HFFc6 (cell line): ENCODE results near the gene CHST4. TPM values are rescaled to one million over a fixed set of nuclear protein-coding genes. Genes with fewer than 3 reads are reported as not detected.
"Not testable (repeated sequence)": the region's sequence is repeated elsewhere in the genome, so short reads cannot be mapped to it uniquely, and the experiment has no call there.

Experiments used
- DNase-seq: peaks from one replicate; pipeline ENCODE4 v3.0.0-alpha.2; 2018
- H3K27ac Mint-ChIP-seq: 2 replicates; pipeline ENCODE4 v1.8.0; 2020; ENCODE audit warnings: mild to moderate bottlenecking, mixed read lengths
- H3K27me3 Mint-ChIP-seq: 2 replicates; pipeline ENCODE4 v1.8.0; 2021; ENCODE audit warnings: mild to moderate bottlenecking, moderate library complexity, mixed read lengths; ENCODE audit not compliant: insufficient read depth
- H3K36me3 Mint-ChIP-seq: 2 replicates; pipeline ENCODE4 v1.8.0; 2021; ENCODE audit warnings: low read depth, mixed read lengths
- H3K4me1 Mint-ChIP-seq: 2 replicates; pipeline ENCODE4 v1.8.0; 2020; ENCODE audit warnings: low read depth, mixed read lengths
- H3K4me3 Mint-ChIP-seq: 2 replicates; pipeline ENCODE4 v1.8.0; 2020; ENCODE audit warnings: mild to moderate bottlenecking, moderate library complexity, mixed read lengths
- H3K9me3 Mint-ChIP-seq: 2 replicates; pipeline ENCODE4 v1.8.0; 2020; ENCODE audit warnings: mild to moderate bottlenecking, mixed read lengths
- total RNA-seq, 6 experiments: library from RNA; stranded (reverse); fragmentation: NEBNext Ultra II Directional; extraction: Animal tissue kit (Norgen Biotek cat#: 25700); gene quantifications; 2 replicates in 1 of 6; 3 replicates in 5 of 6; pipeline ENCODE4 v1.2.3, GENCODE V29; 2021
- TF ChIP-seq, protein P1 (sequence below): fragments of 200-600 bp; sonication (generic); IDR thresholded peaks from 2 replicates; pipeline ENCODE4 v1.5.0; 2021; ENCODE audit warnings: antibody characterized with exemption, mild to moderate bottlenecking

Gene CHST4
- total RNA-seq, 6 experiments from 2014 or later = not detected

DNA sequence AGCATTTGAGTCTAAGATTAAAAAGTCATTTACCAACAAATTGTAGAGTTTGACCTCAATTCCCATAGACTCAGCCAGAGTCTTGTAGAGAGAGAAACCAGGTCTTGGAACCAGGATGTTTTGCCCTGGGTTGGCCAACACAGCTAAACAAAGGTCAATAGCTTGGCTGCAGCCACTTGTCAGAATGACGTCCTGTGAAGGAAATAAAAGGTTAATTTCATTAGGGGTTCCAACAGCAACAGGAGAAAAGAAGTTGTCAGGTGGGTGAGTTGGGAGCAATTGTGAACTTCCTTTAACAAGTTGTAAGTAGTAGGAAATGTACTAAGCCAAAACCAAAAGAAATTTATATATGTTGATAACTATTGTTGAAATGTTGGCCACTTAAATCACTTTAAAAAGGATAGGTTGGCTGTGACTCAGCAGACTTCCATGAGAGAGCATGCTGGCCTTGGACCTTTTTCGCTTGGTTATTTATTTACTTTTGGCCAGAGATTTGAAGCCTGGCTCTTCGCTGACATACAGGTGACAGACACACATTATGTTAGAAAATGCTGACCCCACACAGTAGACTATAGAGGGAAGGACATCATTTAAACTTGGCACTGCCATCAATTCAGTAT lies 46.4 kb downstream of the CHST4 start:
- no peak overlapping the region for H3K4me3 Mint-ChIP-seq
- H3K36me3 Mint-ChIP-seq = no peaks in the 10 kb centered on the region
- DNase-seq = no peak
- no peaks in the 10 kb centered on the region for H3K9me3 Mint-ChIP-seq
- no peaks in the 10 kb centered on the region for H3K4me1 Mint-ChIP-seq
- H3K27ac Mint-ChIP-seq = no peak overlapping the region
- TF ChIP-seq, protein P1, sequence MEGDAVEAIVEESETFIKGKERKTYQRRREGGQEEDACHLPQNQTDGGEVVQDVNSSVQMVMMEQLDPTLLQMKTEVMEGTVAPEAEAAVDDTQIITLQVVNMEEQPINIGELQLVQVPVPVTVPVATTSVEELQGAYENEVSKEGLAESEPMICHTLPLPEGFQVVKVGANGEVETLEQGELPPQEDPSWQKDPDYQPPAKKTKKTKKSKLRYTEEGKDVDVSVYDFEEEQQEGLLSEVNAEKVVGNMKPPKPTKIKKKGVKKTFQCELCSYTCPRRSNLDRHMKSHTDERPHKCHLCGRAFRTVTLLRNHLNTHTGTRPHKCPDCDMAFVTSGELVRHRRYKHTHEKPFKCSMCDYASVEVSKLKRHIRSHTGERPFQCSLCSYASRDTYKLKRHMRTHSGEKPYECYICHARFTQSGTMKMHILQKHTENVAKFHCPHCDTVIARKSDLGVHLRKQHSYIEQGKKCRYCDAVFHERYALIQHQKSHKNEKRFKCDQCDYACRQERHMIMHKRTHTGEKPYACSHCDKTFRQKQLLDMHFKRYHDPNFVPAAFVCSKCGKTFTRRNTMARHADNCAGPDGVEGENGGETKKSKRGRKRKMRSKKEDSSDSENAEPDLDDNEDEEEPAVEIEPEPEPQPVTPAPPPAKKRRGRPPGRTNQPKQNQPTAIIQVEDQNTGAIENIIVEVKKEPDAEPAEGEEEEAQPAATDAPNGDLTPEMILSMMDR = no peak
- peaks cover 40% of the 10 kb centered on the region for H3K27me3 Mint-ChIP-seq

DNA sequence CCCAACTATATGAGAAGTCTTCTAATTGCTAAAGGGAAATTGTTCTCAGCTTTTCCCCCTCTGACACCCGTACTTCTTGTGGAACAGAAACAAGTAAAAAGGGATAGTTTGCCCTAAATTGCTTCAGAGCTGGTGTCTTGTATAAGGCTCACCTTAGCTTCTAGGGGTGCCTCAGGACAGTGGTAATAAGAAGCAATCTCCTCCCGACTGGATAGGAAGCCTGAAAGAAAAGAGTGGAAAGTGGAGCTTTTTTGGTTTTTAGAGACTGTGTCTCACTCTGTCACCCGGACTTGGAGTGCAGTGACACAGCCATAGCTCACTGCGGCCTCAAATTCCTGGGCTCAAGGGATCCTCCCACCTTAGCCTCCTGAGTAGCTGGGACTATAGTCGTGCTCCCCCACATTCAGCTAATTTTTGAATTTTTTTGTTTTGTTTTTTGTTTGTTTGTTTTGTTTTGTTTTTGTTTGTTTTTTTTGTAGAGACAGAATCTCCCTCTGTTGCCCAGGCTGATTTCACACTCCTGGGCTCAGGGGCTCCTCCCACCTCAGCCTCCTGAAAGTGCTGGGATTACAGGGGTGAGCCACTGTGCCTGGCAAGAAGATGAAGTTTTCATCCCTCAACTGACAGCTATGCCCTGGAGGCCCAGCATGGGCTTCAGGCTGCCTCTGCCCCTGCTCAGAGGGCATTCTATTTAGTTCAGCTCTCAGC lies 47.3 kb downstream of the CHST4 start:
- no peak overlapping the region for H3K4me3 Mint-ChIP-seq
- peaks cover 39% of the 10 kb centered on the region for H3K27me3 Mint-ChIP-seq
- TF ChIP-seq, protein P1 = no peak
- DNase-seq = no peak
- no peaks in the 10 kb centered on the region for H3K36me3 Mint-ChIP-seq
- no peaks in the 10 kb centered on the region for H3K4me1 Mint-ChIP-seq
- H3K27ac Mint-ChIP-seq = no peak overlapping the region
- H3K9me3 Mint-ChIP-seq = no peaks in the 10 kb centered on the region

DNA sequence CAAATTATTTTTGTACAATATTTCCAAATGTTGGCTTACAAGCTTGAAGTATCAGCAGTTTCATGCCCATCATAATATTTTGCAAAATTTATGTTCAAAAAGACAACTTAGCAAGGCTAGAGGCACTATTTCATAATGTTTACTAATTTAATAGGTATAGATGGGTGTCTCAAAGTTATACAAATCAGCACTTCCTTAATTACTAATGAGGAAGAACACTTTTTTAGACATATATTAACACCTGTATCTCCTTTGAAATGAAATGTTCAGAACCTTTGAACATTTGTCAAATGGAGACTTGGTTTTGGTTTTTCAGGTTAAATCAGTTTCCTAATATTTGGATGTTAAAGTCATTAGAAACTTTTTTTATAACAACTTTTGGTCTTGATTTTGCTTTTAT lies 48.5 kb downstream of the CHST4 start:
- Mint-ChIP-seq H3K4me3 (no peak overlapping the region), H3K27ac (no peak overlapping the region), H3K27me3 (peaks cover 31% of the 10 kb centered on the region), H3K36me3 (no peaks in the 10 kb centered on the region), H3K9me3 (no peaks in the 10 kb centered on the region), H3K4me1 (no peaks in the 10 kb centered on the region)
- TF ChIP-seq, protein P1 = no peak
- DNase-seq = no peak

DNA sequence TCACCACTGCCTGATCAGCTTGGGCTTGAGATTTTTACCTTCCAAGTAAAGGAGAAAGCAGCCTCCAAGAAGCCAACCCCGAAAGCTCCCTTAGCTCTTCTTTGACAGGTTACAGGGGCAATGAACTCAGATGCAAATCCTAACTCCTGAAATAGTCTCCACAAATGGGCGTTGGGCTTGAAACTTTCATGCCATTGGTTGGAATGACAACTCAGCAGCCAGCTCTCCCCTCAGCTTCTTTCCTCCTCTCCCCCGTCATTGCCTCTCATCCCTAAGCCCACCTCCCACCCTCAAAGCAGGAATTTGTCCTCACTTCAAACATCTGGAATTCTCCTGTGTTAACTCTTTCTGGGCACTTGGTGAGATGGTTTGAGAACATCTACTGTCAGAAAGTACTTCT lies 50.7 kb downstream of the CHST4 start, which contains the start of gene TAT:
Gene TAT (minus strand): TSS at position 122 of the 400 bp plus-strand sequence. CDS start 677 bp downstream, outside the sequence.
- H3K4me1 Mint-ChIP-seq = no peaks in the 10 kb centered on the region
- no peaks in the 10 kb centered on the region for H3K36me3 Mint-ChIP-seq
- H3K27me3 Mint-ChIP-seq = peaks cover 27% of the 10 kb centered on the region
- no peak within 1 kb of the TSS for H3K27ac Mint-ChIP-seq
- TF ChIP-seq, protein P1 = no peak
- H3K9me3 Mint-ChIP-seq = no peaks in the 10 kb centered on the region
- no peak within 1 kb of the TSS for H3K4me3 Mint-ChIP-seq
- DNase-seq = no peak

DNA sequence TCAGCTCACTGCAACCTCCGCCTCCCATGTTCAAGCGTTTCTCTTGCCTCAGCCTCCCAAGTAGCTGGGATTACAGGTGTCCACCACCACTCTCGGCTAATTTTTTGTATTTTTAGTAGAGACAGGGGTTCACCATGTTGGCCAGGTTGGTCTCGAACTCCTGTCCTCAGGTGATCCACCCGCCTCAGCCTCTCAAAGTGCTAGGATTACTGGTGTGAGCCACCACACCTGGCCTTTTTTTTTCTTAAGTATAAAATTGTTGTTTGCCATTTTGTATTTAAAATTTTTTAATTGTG lies 56.3 kb downstream of the CHST4 start:
- H3K27ac Mint-ChIP-seq, H3K4me3 Mint-ChIP-seq, DNase-seq, H3K36me3 Mint-ChIP-seq, H3K4me1 Mint-ChIP-seq, H3K9me3 Mint-ChIP-seq: not testable (repeated sequence)
- peaks cover 14% of the 10 kb centered on the region for H3K27me3 Mint-ChIP-seq

DNA sequence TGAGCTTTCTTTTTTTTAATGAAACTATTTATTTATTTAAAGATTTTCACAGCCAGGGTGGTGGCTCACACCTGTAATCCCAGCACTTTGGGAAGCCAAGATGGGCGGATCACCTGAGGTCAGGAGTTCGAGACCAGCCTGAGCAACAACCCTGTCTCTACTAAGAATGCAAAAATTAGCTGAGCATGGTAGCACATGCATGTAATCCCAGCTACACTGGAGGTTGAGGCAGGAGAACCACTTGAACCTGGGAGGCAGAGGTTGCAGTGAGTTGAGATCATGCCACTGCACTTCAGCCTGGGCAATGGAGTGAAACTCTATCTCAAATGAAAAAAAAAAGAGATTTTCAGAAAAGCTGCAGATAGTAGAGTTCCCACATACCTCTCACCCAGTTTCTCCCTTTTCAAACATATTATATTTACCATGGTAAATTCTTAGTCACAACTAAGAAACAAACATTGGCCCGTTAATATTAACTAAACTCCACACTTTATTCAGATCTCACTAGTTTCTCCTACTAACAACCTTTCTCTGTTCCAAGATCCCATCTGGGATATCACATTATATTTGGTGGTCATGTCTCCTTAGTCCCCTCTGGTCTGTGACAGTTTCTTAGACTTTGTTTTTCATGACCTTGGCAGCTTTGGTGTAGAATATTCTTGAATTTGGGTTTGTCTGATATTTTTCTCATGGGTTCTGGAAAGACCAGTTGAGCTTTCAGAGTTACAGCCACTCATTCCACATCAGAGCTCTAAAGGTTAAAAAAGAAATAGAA lies 58.5 kb downstream of the CHST4 start:
- peaks cover 14% of the 10 kb centered on the region; the same call in 1 of the 2 replicates for H3K27me3 Mint-ChIP-seq
- H3K4me1 Mint-ChIP-seq = no peaks in the 10 kb centered on the region

More for the DNA sequence above, 58.5 kb downstream of the CHST4 start:
- no peak for DNase-seq
- Mint-ChIP-seq H3K4me3 (no peak overlapping the region), H3K9me3 (no peaks in the 10 kb centered on the region), H3K36me3 (no peaks in the 10 kb centered on the region), H3K27ac (no peak overlapping the region)
- TF ChIP-seq, protein P1 = no peak
